HEK293T (cell line): ENCODE data around the gene PLCB1.

Experiments used
- ARNT ChIP-seq: fragments of 450-650 bp; IDR thresholded peaks from 2 replicates; pipeline ENCODE4 v1.6.1; 2017; ENCODE audit warnings: mild to moderate bottlenecking
- BHLHE40 ChIP-seq: fragments of 450-650 bp; IDR thresholded peaks from 2 replicates; pipeline ENCODE4 v1.6.1; 2016; ENCODE audit warnings: mild to moderate bottlenecking, moderate library complexity, borderline replicate concordance
- FOXA1 ChIP-seq: fragments of 450-650 bp; IDR thresholded peaks from 2 replicates; pipeline ENCODE4 v1.6.1; 2016; ENCODE audit warnings: mild to moderate bottlenecking
- FOXK2 ChIP-seq: fragments of 450-650 bp; IDR thresholded peaks from 2 replicates; pipeline ENCODE4 v1.6.1; 2016; ENCODE audit warnings: mild to moderate bottlenecking
- FOXM1 ChIP-seq: fragments of 450-650 bp; IDR thresholded peaks from 2 replicates; pipeline ENCODE4 v1.6.1; 2017; ENCODE audit warnings: mild to moderate bottlenecking, borderline replicate concordance
- LEF1 ChIP-seq: fragments of 450-650 bp; IDR thresholded peaks from 2 replicates; pipeline ENCODE4 v1.6.1; 2017; ENCODE audit warnings: mild to moderate bottlenecking, borderline replicate concordance
- NFRKB ChIP-seq: fragments of 450-650 bp; IDR thresholded peaks from 2 replicates; pipeline ENCODE4 v1.6.1; 2016; ENCODE audit warnings: mild to moderate bottlenecking, moderate library complexity
- PKNOX1 ChIP-seq: fragments of 450-650 bp; IDR thresholded peaks from 2 replicates; pipeline ENCODE4 v1.6.1; 2016
- SP1 ChIP-seq: fragments of 450-650 bp; IDR thresholded peaks from 2 replicates; pipeline ENCODE4 v1.6.1; 2017
- TARDBP ChIP-seq: fragments of 450-650 bp; IDR thresholded peaks from 2 replicates; pipeline ENCODE4 v1.6.1; 2016
- ZNF384 ChIP-seq: fragments of 450-650 bp; IDR thresholded peaks from 2 replicates; pipeline ENCODE4 v1.6.1; 2016

- TF ChIP-seq PKNOX1 (no peak), BHLHE40 (no peak), SP1 (no peak), TARDBP (no peak), NFRKB (no peak), LEF1 (no peak), ARNT (no peak), FOXA1 (no peak), FOXM1 (no peak), ZNF384 (no peak), FOXK2 (no peak)
These were observed 675.6 kb downstream of the PLCB1 start for GRCh38 chr20:8807480-8808201.
